NCI-H226 (cell line): ENCODE results near the gene TMEM30B.

ENCODE experiments used
- DNase-seq: peaks from one replicate; pipeline ENCODE4 v3.0.0-alpha.2; 2015

Gene TMEM30B

GRCh38 chr14:61229981-61230380, 51.2 kb downstream of the TMEM30B start:
- no peak for DNase-seq

DNA sequence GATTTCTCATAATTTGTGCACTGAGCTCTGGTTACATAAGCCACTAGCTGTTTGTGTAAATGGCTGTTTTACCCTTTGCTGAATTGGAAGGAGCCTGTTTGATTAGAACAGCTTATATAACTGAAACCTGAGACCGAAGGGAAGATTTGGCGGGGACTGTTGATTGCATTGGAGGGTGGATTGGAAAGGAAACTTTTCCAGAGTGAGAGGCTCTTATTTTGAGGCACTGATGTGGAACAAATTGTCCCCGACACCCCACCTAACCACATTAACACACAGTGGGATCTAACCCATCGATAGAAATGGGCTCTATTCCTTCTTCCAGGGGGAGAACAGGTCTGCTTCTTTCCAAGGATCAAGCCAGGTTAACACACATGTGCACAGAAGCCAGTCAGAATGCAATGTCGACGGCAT, 51.7 kb downstream of the TMEM30B start:
- DNase-seq, result no peak

GRCh38 chr14:61227884-61228591, 53.1 kb downstream of the TMEM30B start:
- no peak for DNase-seq
